ENCODE results near the gene CNOT4.
"Not testable (repeated sequence)": the region's sequence is repeated elsewhere in the genome, so short reads cannot be mapped to it uniquely, and the experiment has no call there.

The CNOT4 gene

DNA sequence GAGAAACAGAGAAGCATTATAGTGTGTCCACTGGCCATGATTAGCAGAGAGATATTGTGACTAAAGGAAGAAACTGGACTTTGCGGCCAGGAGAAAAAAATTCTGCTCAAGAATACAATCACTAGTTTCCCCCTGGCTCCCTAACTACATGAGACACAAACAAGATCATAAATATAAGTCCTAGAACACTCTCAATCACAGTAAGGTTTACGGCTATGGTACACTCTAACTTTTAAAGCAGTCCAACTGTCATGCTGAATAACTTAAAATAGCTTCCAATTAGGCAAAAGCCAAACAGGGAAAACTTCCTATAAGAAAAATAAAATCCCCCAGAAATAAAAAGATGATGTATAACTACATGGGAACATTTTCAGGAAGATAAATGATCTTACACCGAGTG lies 144.2 kb downstream of the CNOT4 start:
- no peak for DNase-seq (ENCODE audit: low read depth, low spot score)

DNA sequence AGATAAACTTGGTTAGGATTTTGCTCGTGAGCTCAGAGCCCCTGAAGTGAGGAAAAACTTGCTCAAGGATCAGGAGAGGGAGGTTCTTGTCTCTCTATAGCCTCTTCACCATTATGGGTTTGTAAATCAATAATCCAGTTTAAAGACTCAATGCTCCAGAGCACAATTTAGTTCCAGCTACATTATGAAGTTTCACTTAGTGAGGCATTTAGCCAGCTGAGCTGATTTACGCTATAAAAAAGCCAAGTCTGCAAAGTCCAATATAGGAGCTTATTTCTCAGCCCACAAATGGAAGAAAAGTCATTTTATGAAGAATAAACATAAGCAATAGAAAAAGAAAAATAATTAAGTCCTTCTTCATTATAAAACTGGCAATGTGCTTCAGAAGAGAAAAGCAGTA lies 145.7 kb downstream of the CNOT4 start:
- DNase-seq (ENCODE audit: low read depth, low spot score): no peak

DNA sequence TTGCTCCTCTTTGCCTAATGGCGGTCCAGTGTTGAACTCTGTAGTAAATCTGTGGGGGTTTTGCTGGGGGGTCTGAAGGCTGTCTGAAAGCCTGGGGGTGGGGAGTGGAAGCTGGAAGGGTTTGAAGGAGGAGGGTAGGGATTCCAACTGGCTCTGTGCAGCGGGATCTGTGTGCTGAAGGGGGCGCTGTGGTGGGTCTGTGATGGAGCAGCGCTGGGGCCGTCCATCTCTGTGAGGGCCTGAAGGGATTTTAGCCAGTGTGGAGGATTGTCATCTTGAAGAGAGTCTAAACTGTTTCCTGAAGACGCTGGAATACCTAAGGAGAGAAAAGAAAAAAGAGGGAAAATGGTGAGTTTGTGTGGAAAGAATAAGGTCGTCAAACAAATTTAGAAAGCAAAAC lies 147.0 kb downstream of the CNOT4 start:
- DNase-seq (ENCODE audit: low read depth, low spot score): no peak

DNA sequence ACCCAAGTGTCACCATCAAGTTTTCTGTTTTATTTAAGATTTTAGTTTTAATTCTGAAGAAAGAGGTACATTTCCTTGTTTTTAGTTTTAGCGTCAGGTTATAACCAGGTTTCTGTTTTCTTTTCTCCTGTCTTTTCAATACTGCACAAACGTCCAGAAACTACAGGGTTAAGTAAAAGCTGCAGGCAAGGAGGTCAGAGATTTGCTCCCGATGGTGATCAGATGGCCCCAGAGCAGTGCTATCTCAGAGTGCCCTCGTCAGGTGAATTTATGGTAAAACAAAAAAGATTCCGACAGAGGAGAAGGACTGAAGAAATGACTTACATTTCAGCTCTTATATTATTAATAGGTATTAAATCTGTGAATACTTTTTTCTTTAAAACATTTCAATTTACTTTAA lies 148.1 kb downstream of the CNOT4 start:
- DNase-seq (ENCODE audit: low read depth, low spot score): no peak

DNA sequence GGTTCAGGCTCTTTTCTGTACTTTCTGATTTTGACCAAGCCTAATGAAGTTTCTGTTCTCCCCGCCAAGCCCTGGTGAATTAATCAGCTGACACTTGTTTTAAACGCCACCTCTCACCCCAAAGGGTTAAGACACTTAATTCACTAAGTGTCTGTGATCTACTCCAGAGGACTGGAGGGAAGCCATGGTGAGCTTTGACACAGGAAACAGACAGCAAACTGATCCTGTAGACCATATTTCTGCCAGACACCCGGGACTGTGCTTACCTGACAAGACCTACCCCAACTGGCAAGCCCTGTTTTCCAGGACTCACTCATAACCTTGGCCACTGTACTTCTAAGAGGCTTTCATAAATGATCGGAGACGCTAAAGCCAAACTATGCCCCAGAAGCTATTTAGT lies 150.3 kb downstream of the CNOT4 start:
- no peak for DNase-seq (ENCODE audit: low read depth, low spot score)

DNA sequence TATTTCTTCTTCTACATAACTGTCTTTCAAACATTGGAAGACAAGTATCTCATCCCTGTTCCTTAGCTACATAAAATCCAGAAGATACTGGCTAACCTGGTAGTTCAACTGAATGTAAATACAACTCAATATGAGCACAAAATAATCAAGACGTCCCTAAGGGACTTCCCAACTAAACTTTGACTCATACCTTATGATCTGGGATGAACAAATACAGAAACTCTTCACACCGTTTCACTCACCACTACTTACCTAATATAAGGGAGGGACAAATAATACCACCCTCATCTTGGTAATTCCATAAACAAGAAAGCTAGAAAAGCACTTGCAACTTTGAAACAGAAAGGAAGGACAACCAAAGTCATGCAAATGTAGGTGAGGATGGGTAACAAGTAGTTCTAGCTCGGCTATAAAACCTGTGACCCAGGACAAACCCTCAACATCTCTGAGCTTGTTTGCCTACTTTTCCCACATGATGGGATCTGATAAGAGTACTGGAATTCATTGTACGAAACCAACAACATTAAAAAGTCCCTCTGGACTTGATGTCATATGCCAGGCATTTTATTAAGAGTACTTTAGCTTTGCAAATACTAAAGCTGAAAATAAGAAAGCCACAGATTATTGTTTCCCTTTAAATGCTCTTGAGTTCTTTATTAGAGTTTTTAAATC lies 154.4 kb downstream of the CNOT4 start:
- DNase-seq (ENCODE audit: low read depth, low spot score): no peak

DNA sequence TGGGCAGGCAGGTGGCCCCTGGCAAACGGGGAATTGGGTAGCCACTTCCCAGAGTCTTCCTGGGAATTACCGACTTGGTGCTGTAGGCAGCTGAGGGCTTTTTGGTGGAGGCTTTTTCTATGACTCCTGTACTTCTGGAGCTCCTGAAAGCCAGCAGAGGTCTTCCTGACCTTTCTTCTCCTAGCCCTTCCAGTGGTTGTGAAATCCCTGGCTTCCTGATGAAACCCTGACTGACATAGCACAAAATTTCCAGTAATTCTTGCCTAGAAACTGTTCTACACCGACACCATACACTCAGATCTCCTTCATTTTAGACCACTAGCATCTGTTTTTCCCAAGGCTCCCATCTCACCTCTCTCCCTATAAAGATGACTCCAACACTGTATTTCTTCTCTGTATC lies 156.1 kb downstream of the CNOT4 start:
- no peak for DNase-seq (ENCODE audit: low read depth, low spot score)

DNA sequence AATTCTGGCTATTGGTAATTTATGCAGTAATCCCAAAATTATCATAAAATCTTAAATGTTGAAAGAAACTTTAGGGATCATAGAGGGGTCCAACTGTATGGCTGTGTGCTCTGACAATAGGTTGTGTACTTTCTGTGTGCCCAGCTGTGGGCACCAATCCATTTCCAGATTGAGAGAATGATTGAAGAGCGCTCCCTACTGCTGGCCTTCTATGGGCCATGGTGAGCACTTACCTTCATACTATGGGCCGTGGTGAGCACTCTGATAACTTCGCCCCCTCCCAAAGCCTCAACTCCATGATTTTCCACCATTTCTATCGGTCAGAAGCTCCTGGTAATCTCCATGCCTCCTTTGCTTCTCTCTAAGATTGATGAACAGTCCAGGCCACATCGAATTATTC lies 157.6 kb downstream of the CNOT4 start:
- DNase-seq (ENCODE audit: low read depth, low spot score): no peak

DNA sequence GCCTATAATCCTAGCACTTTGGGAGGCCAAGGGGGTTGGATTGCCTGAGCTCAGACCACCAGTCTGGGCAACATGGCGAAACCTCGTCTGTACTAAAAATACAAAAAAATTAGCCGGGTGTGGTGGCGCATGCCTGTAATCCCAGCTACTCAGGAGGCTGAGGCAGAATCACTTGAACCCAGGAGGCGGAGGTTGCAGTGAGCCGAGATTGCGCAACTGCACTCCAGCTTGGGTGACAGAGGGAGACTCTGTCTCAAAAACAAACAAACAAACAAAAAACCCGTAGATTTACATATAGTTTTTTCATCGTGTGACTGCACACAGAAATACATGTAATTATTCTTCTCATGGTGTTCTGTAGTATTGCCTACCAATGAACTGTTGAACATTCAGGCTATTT lies 158.8 kb downstream of the CNOT4 start:
- not testable (repeated sequence) for DNase-seq (ENCODE audit: low read depth, low spot score)

DNA sequence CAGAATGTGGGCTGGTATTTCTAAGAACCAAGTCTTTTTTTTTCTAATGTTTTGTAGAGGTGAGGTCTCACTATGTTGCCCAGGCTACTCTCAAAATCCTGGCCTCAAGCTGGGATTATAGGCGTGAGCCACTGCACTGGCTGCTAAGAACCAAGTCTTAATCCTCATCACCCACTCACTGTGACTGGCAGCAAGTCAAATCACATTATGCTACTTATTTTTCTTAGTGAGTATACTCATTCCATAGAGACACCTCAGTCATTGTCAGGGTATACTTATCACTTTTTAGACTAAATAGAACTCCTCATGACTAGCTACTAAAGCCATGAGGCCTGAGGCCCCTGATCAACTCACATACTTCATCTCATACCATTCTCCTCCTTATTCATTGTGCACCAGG lies 160.2 kb downstream of the CNOT4 start:
- DNase-seq (ENCODE audit: low read depth, low spot score): no peak

DNA sequence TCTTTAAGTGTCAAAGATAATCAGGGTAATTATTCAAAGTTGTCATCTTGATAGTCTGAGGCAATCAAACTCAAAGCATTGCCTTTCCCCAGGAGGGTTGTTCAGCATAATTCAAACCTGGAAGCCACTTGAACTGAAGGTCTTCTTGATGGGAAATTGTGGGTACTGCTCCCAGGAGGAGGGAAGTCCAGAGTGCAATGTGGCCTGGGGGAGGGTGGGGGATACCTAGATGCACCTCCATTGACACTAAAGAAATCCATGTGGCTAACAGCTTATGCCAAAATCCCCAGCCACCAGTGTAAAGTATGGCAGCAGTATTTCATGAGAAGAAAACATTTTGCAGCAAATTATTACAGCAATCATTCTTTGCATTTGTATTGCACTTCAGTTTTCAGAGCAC lies 161.4 kb downstream of the CNOT4 start:
- no peak for DNase-seq (ENCODE audit: low read depth, low spot score)

DNA sequence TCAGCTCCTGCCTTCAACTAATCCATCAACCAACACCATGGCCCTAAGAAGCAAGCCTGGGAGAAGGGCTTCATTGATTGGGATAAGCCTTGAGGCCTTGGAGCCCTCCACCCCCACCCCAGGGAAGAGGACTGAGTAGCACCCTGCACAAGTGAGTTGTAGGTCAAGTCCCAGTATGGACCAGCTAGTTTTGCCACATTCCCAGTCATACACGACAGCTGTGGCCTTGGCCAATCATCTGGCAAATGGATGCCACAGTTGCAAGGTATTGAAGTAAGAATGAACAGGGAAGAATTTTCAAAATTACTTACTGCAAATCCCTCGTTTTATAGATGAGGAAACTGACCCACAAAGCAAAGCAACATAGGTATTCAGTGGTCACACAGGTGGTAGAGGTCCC lies 166.5 kb downstream of the CNOT4 start:
- no peak for DNase-seq (ENCODE audit: low read depth, low spot score)

DNA sequence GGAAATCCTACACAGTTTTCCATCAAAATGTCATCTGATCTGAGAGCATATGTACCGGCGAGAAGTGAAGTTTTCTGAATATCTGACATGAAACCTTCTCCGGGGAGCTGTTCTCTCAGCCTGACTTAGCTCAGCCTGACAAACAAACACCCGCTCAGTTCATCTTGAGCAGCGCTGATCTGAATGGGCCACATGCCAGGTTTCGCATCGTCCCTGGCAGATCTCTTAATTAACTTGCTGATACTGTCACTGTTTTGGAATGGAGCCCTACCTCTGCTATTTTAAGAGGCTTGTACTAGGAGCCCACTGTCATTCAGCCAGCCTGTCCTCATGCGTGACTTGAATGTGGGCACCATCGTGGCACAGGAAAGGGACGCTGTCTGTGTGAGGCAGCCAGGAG lies 167.0 kb downstream of the CNOT4 start:
- no peak for DNase-seq (ENCODE audit: low read depth, low spot score)

DNA sequence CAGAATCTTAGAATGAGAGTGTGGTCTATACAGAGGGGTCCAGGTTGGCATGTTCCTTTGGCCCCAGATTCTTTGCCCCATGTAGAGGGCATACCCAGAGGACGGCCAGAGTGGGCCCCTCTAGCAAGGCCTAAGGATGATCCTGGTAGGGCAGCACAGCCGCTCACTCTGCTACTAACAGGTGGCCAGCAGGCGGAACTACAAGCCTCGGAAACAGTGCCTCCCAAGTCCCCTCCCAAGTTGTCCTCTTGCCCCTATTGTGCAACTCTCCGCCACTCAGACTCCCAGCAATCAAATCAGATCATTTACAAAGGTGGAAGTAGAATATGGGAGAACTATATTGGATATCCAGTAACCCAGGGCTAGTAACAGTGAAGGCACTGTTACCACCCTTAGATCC lies 168.9 kb downstream of the CNOT4 start:
- DNase-seq (ENCODE audit: low read depth, low spot score): no peak

DNA sequence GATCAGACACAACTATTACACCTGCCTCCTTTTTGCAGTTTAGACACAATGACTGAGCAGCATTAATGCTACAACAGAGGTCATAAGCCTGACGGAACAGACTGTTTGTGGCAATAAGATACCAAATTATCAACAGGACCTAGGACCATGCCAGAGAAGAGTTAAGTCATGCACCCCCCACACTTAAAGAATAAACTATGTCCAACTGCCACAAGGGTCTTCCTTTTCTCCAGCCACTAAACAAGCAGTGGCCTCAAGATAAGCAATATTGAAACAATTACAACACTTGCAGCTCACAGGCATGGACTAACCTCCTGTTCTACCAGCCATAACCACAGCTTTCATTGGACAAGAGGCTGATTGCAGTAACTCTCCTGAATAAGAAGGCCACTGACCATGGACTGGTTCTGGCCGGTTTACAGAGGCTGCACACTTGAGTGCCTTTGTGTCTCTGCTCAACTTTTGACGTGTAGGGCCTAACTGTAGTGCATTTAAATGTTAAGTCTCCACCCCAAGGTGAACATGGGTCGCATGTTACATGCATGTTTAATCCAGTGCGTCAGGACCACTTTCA lies 171.8 kb downstream of the CNOT4 start:
- DNase-seq (ENCODE audit: low read depth, low spot score): no peak

DNA sequence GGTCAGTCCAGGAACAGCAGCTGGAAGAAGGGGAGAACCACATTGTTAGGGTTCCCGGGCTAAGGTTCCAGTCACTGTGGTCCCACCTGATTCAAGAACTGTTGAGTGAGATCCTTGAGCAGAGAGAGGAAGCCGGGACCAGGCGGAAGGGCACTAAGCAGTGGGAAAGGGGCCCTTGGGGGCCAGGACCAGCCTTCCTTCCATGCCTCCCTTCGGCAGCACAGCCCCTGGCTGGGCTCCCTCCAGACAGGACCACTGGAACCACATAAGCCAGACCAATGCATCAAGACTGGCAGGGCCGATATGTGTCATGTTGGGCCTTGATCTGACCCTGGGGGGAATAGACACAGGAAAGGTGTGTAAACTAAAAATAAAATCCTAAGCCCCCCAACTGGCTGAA lies 172.4 kb downstream of the CNOT4 start:
- DNase-seq (ENCODE audit: low read depth, low spot score): no peak

DNA sequence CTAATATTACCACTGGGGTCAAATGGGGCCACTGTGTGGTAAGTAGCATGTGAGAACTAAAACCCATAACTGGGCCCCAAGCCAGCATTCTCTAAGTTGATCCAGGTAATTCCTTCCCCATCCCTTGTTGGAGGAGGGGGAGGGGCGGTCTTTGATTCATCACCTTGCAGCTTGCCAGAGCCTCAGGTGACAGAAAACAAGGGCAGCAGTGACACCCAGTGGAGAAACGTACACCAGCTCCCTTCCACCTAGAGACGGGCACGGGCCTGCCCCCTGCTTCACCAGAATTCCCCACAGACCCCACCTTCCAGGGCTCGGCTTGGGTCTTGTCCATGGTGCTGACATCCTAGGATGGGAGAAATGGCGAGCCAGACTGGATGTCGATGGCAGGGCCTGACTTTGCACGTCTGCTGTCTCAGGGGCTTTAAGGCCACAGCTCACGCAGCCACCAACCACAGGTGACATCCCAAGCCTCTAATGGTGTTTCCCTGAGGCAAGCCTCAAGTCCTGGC lies 174.2 kb downstream of the CNOT4 start:
- DNase-seq (ENCODE audit: low read depth, low spot score): no peak

DNA sequence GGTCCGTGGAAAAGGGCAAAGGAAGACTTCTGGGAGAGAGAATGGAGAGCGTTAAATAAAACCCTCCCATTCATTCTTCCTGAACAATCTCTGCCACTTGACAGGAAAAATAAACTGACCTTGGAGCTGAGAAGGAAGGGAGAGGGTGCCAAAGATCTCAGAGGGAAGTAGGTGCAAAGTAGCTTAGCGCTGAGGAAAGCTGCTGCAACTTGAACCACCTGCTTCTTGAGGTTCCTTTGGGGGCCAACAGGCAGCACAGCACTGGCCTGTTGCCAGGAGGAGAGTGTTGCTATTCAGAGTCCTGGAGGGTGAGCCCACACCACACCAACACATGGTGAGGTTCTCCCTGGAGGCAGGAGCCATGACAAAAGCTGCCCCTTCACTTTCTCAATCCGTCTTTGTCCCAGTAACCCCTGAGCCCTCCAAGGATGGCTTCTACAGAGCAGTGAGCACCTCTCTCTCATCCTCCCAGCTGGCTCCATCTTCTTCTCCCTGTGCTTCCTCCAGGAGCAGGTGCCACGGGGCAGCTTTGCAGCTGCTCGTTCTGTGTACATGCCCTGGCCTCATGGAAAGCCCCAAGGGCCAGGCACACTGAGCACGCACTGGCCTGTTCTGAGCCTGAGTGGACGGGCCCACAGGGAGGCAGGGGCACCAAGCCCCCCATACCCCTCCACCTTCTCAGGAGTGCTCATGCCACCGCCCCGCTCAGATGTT lies 174.9 kb downstream of the CNOT4 start:
- DNase-seq (ENCODE audit: low read depth, low spot score): no peak

DNA sequence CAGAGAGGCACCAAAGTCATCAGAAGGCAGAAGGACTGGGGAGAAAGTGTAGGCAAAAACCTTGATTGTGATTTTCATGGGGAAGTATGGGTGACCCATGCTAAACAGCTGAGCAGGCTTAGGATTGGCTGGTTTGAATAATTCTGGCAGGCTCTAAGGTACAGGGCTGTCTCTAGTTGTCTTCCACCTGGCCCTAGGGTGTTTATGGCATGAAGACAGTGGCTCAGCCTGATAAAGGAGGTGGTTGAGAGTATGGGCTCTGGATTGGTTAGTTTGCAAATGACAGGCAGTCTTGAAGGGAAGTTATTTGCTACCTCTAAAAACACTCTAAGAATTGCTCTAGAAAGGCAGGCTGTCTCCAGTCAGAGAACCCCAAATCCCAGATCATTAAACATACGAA lies 176.0 kb downstream of the CNOT4 start:
- no peak for DNase-seq (ENCODE audit: low read depth, low spot score)

DNA sequence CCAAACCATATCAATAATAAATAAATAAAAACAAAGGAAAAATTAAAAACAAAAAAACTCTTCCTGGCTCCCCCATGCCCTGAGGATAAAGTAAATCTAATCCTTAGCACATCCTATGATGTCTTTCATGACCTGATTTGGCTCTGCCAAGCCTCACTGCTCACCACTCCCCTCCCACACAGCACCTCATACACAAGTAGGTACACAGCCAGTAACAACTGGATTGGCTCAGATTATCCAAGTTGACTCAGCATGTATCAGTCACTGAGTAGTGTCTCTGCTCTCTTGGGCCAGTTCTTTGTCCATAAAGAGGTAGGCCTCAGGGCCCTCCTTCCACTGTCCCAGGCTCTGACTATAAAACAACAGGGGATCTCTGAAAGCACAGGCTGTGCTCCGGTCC lies 176.7 kb downstream of the CNOT4 start:
- DNase-seq (ENCODE audit: low read depth, low spot score): no peak

DNA sequence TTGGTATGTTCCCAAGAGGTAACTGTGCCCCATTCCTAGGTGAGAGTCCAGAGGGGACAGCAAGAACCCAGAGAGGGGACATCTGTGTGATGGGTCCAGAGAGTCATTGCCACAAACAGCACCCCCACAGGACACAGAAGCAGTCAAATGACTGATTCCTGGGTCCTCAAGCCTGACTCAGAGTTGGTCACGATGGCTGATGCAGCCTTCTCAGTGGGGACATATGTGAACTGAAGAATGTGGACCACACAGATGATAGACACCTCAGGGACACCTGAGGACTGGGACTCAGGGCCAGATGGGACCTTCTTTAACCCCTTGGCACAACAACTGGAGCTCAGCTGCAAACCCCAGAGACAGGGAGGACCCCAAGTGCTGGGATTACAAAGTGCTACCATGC lies 179.8 kb downstream of the CNOT4 start:
- no peak for DNase-seq (ENCODE audit: low read depth, low spot score)

DNA sequence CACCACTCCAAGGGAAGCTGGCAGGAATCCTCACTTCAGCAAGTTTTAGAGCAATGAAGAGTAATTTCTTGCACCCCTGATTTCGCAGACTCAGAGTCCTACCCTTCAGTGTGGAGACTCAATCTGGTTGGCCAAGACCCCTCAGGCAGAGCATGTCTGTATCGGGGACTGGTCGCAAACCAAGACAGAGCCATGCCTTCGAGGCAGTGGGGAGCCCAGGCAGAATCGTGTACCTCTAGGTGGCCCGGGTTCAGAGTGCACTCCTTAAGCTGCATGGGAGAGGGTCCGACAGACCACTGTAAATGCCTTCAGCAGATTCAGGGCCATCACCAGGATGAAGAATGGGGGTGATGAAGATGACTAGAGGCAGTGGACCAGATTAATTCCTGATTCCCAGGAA lies 181.4 kb downstream of the CNOT4 start:
- no peak for DNase-seq (ENCODE audit: low read depth, low spot score)

DNA sequence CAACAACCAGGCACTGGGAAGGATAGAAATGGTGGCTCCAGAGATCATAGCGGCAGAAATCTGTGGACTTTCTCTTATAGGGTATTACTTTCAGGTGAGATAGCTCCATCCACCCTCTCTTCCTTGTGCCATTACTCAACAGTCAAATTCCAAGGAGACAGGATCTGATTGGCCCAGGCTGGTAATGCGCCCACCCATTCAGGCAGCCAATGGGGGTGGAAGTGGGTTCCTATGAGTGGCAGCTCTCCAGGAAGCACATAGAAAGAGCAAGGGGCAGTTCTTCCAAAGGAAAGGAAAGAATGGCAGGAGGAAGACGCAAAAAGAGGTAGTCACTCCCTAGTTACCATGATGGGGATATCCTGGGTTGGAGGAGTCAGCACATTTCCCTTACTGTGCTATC lies 181.8 kb downstream of the CNOT4 start:
- no peak for DNase-seq (ENCODE audit: low read depth, low spot score)
